K562 (cell line): ENCODE measurements around the gene NINJ2. TPM values are rescaled to one million over a fixed set of nuclear protein-coding genes. Genes with fewer than 3 reads are reported as not detected.
A peak's percentile ranks its signal among the peaks of the same experiment; 100 is the strongest.

Source experiments
- ATAC-seq: fragments of 200-7000 bp; cut with Tn5 transposase; 3 replicates; pipeline ENCODE4 v1.9.1; 2020; ENCODE audit warnings: moderate library complexity
- BruUV-seq: library from RNA; stranded (reverse); fragments of 400-500 nt; replicated peaks from 2 replicates; lab custom pipeline; 2021; lab: Mats Ljungman, UMichigan
- CTCF ChIA-PET: fragments of 300-600 bp; formaldehyde crosslinking; extraction: SDS; loops from one replicate; lab custom pipeline; 2021; ENCODE audit warnings: low intra/inter-chr PET ratio; lab: Yijun Ruan, JAX
- POLR2A ChIA-PET: fragments of 300-600, 350-650 bp; sonication (Branson Sonifier 250); formaldehyde crosslinking; extraction: SDS; loops from one replicate; lab custom pipeline; 2021; ENCODE audit warnings: antibody characterized with exemption, inconsistent platforms; lab: Yijun Ruan, JAX
- DNase-seq, 4 experiments: peaks; one replicate each; pipeline versions ENCODE4 v3.0.0 to v3.0.0-alpha.2; 2011 to 2018; ENCODE audit warnings: low spot score in 3 of 4, mixed read lengths in 3 of 4; ENCODE audit errors: extremely low read depth in 1 of 4
- FAIRE-seq: peaks from 2 replicates; lab custom pipeline; 2011; peaks lifted over from hg19 to GRCh38; lab: Jason Lieb, UNC
- H2AFZ ChIP-seq: 2 replicates; pipeline ENCODE4 v1.6.0; 2011; ENCODE audit warnings: low read depth, low read length, control low read depth, inconsistent platforms
- H3K27ac ChIP-seq: fragments of 200-600 bp; 3 replicates; pipeline ENCODE4 v1.8.0; 2011; ENCODE audit warnings: low read depth, mild to moderate bottlenecking, control low read depth, inconsistent platforms, low read length, moderate library complexity, mixed read lengths; ENCODE audit errors: extremely low read depth
- H3K27me3 ChIP-seq, 2 experiments: fragments of 300-600 bp in 1 of 2; 2 replicates in 1 of 2; 3 replicates in 1 of 2; pipeline versions ENCODE4 v1.6.0 to v1.8.0; 2011; ENCODE audit warnings: inconsistent platforms in 2 of 2, low read length in 2 of 2, mild to moderate bottlenecking in 1 of 2, mixed read lengths in 1 of 2, moderate library complexity in 1 of 2; ENCODE audit not compliant: control insufficient read depth in 2 of 2, insufficient read depth in 2 of 2
- H3K36me3 ChIP-seq: fragments of 300-600 bp; 3 replicates; pipeline ENCODE4 v1.8.0; 2011; ENCODE audit warnings: mild to moderate bottlenecking, low read length, inconsistent platforms; ENCODE audit not compliant: control insufficient read depth, insufficient read depth
- H3K4me1 ChIP-seq, 2 experiments: fragments of 200-600 bp in 1 of 2; replicated peaks in 1 of 2; 2 replicates in 1 of 2; 3 replicates in 1 of 2; pipeline versions ENCODE4 v1.5.1 to v1.8.0; 2011; ENCODE audit warnings: inconsistent platforms in 2 of 2, low read length in 2 of 2, mild to moderate bottlenecking in 1 of 2, mixed read lengths in 1 of 2, moderate library complexity in 1 of 2; ENCODE audit not compliant: control insufficient read depth in 2 of 2, insufficient read depth in 2 of 2
- H3K4me2 ChIP-seq: 2 replicates; pipeline ENCODE4 v1.6.1; 2011; ENCODE audit warnings: low read length, control low read depth, inconsistent platforms, mixed read lengths; ENCODE audit not compliant: insufficient read depth
- H3K4me3 ChIP-seq: fragments of 200-600 bp; sonication (generic), shearing (Covaris generic); 2 replicates; pipeline ENCODE4 v1.5.1; 2016; ENCODE audit warnings: control low read depth, inconsistent platforms
- H3K79me2 ChIP-seq: fragments of 200-600 bp; 3 replicates; pipeline ENCODE4 v1.8.0; 2011; ENCODE audit warnings: low read length, inconsistent platforms; ENCODE audit not compliant: control insufficient read depth, insufficient read depth
- H3K9ac ChIP-seq, 2 experiments: 2 replicates each; pipeline versions ENCODE4 v1.6.0 to v1.6.1; 2011; ENCODE audit warnings: low read depth in 2 of 2, low read length in 2 of 2, control low read depth in 1 of 2, inconsistent platforms in 1 of 2, mild to moderate bottlenecking in 1 of 2, mixed read lengths in 1 of 2; ENCODE audit not compliant: insufficient read depth in 1 of 2
- H3K9me1 ChIP-seq: one replicate; pipeline ENCODE4 v1.6.0; 2011; ENCODE audit warnings: inconsistent platforms, mild to moderate bottlenecking, low read length, moderate library complexity; ENCODE audit not compliant: control insufficient read depth, insufficient read depth
- H3K9me3 ChIP-seq: replicated peaks from 2 replicates; pipeline ENCODE4 v1.5.1; 2011; ENCODE audit warnings: low read depth, low read length, inconsistent platforms; ENCODE audit not compliant: control insufficient read depth, insufficient read depth
- H4K20me1 ChIP-seq: replicated peaks from 2 replicates; pipeline ENCODE4 v1.6.1; 2011; ENCODE audit warnings: low read length, inconsistent platforms, mixed read lengths; ENCODE audit not compliant: control insufficient read depth, insufficient read depth
- CREM ChIP-seq: IDR thresholded peaks from 2 replicates; pipeline ENCODE4 v1.6.1; 2014; ENCODE audit warnings: antibody characterized with exemption, low read depth
- HNRNPH1 ChIP-seq: fragments of 200-400 bp; formaldehyde crosslinking; optimal IDR thresholded peaks from 2 replicates; pipeline ENCODE3; 2017; ENCODE audit warnings: low read depth, mild to moderate bottlenecking, low read length, moderate library complexity
- MAFG ChIP-seq: fragments of 450-650 bp; conservative IDR thresholded peaks from 2 replicates; pipeline ENCODE4 v1.6.1; 2016; ENCODE audit warnings: missing genetic modification characterization, missing compliant biosample characterization
- NFE2 ChIP-seq: IDR thresholded peaks from 2 replicates; pipeline ENCODE4 v1.6.1; 2014; ENCODE audit warnings: antibody characterized with exemption, low read depth
- ZFX ChIP-seq: sonication (generic); formaldehyde crosslinking; IDR thresholded peaks from 2 replicates; pipeline ENCODE4 v1.8.0; 2022; ENCODE audit warnings: mild to moderate bottlenecking, missing genetic modification reagents, moderate library complexity
- ZNF316 ChIP-seq: fragments of 450-650 bp; IDR thresholded peaks from 2 replicates; pipeline ENCODE4 v1.6.1; 2016
- WGBS: fragments of 100-300 bp; shearing (Covaris generic); methylation state at CpG from one replicate; pipeline ENCODE4 v1.1.6; 2016; ENCODE audit warnings: low coverage, mixed read lengths; ENCODE audit not compliant: insufficient coverage; ENCODE audit errors: missing lambda C conversion rate; 5-methylcytosine and 5-hydroxymethylcytosine counted together
- in situ Hi-C: fragments of 300-500 bp; cut with MboI; formaldehyde crosslinking; loops from 4 replicates; pipeline ENCODE4 v1.15.0; 2018; ENCODE audit warnings: inconsistent platforms, mixed read lengths
- intact Hi-C: fragments of 100-400 bp; cut with micrococcal nuclease; formaldehyde crosslinking; loops from 2 replicates; pipeline ENCODE4 v1.14.2; 2022
- polyA plus RNA-seq, 8 experiments: library from polyadenylated mRNA; depleted of rRNA in 4 of 8; stranded (reverse) in 5 of 8; unstranded in 3 of 8; fragments of >200 nt; fragmentation: Nextera tagmentation in 2 of 8; fragmentation: Illumina TruSeq in 1 of 8; extraction: Ambion mirVana in 2 of 8; extraction: Trizol in 1 of 8; gene quantifications; 2 replicates each; pipeline versions ENCODE4 v1.2.1 to v1.2.3, GENCODE V29; 2011 to 2014; ENCODE audit warnings: inconsistent platforms in 1 of 8, missing spikeins in 1 of 8
- total RNA-seq, 7 experiments: library from RNA; depleted of rRNA in 6 of 7; stranded (reverse); fragments of >200 nt in 6 of 7; fragmentation: Illumina TruSeq in 2 of 7; extraction: Trizol in 2 of 7; gene quantifications; 2 replicates each; pipeline versions ENCODE4 v1.2.1 to v1.2.3, GENCODE V29; 2011 to 2021; ENCODE audit warnings: low replicate concordance in 1 of 7
- TF ChIP-seq, protein P1 (sequence below): sonication (generic); formaldehyde crosslinking; IDR thresholded peaks from 2 replicates; pipeline ENCODE4 v1.8.1; 2023; ENCODE audit warnings: mild to moderate bottlenecking, missing genetic modification reagents
- TF ChIP-seq, protein P2 (sequence below), 3 experiments: fragments of 200-800 bp in 1 of 3; fragments of 250-450 bp in 1 of 3; fragments of 450-650 bp in 1 of 3; sonication (Bioruptor Pico) in 1 of 3; sonication (Bioruptor generic) in 1 of 3; formaldehyde crosslinking in 1 of 3; IDR thresholded peaks; 2 replicates each; pipeline versions ENCODE4 v1.6.1 to v1.8.0; 2016 to 2022; ENCODE audit warnings: mild to moderate bottlenecking in 2 of 3, missing genetic modification characterization in 2 of 3, missing compliant biosample characterization in 1 of 3, moderate library complexity in 1 of 3

Gene NINJ2
- total and polyA plus RNA-seq, 9 of the 15 experiments (the other 6 are each of a cell fraction or from before 2014, with no cell fraction given): 2.6 to 16.0 (median 4.5) TPM

DNA sequence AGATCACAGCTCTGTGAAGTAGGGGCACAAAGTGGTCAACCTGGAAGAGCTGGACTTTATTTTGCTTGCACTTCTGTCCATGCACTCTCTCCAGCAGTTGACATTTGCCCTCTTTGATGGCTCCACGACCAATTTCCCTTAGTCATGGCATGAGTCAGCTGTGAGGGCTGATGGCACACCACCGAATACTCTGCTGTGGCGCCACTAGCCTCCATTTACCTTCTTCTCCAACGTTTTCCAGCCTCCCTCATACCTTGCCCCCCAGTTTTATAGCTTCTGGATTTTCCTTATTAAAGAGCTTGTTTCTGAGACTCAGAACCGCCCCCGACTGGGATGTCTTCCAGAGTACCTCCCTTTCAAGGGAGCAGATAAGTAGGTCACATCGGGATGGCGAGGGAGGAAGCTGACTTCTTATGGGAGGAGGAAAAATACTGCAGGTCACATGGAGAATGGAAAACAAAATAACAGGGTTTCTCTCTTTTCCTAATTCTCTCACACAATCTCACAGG is 17.6 kb downstream of the NINJ2 start (continued):
- TF ChIP-seq NFE2: peak; percentile 98
- peak; percentile 97 for TF ChIP-seq MAFG (tag)
- TF ChIP-seq HNRNPH1: no peak
- TF ChIP-seq CREM: 0 out of 2 replicates have a peak, but pooled peaks have one; percentile 32

DNA sequence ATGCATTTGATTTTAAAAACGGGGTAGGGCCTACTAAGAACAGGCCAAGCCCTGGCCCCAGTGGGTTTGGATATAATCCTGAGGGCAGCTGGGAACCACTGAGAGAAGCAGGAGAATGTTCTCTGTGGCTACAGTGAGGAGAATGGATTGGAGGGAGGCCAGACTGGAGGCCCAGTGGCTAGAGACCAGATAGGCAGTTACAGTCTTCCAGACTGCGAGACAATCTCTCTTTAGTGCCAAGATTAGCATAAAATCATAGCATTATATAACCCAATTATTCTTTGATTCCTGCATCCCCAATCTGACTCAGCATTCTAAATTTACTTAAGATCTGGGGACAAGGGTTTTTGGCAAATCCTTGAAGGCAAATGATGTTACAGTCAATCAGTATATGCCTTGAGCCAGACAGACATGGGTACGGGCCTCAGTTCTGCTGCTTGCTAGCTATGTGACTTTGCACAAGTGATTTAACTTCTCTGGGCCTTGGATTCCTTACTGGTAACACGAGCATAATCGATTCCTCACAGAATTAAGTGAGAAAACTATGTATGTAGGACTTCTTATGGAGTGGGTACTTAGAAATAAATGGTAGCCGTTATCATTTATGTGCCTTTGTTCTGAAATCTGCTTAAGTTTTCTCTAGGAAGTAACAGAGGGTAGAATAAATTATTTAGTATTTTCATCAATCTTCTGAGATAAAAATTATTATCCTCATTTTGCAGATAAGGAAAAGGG is 18.3 kb downstream of the NINJ2 start:
- Histone ChIP-seq H3K27me3 (no peaks in the 10 kb centered on the region), H3K9ac (peak overlapping the region in 1 of 2 experiments; percentile 39; a peak in 3 of 4 replicates), H3K27ac (peak overlapping the region; percentile 68), H2AFZ (peak overlapping the region; percentile 88), H3K9me3 (no peaks in the 10 kb centered on the region), H3K79me2 (peaks cover 16% of the 10 kb centered on the region), H3K9me1 (no peaks in the 10 kb centered on the region), H3K4me1 (peaks cover 36 to 45% of the 10 kb centered on the region in 2 experiments), H4K20me1 (no peaks in the 10 kb centered on the region), H3K4me2 (peak overlapping the region; percentile 67), H3K4me3 (no peak overlapping the region), H3K36me3 (no peaks in the 10 kb centered on the region; the same call in 2 of the 3 replicates)
- intact Hi-C loops: loop anchor here (5.0 kb wide), 1 partner anchor 68 kb away; no protein-coding TSS in a partner anchor
- TF ChIP-seq ZFX (CRISPR knock-in tag) (peak; percentile 31; the same call in 1 of the 2 replicates), ZNF316 (peak; percentile 38)
- TF ChIP-seq, protein P1, sequence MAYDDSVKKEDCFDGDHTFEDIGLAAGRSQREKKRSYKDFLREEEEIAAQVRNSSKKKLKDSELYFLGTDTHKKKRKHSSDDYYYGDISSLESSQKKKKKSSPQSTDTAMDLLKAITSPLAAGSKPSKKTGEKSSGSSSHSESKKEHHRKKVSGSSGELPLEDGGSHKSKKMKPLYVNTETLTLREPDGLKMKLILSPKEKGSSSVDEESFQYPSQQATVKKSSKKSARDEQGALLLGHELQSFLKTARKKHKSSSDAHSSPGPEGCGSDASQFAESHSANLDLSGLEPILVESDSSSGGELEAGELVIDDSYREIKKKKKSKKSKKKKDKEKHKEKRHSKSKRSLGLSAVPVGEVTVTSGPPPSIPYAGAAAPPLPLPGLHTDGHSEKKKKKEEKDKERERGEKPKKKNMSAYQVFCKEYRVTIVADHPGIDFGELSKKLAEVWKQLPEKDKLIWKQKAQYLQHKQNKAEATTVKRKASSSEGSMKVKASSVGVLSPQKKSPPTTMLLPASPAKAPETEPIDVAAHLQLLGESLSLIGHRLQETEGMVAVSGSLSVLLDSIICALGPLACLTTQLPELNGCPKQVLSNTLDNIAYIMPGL: no peak
- TF ChIP-seq, protein P2, sequence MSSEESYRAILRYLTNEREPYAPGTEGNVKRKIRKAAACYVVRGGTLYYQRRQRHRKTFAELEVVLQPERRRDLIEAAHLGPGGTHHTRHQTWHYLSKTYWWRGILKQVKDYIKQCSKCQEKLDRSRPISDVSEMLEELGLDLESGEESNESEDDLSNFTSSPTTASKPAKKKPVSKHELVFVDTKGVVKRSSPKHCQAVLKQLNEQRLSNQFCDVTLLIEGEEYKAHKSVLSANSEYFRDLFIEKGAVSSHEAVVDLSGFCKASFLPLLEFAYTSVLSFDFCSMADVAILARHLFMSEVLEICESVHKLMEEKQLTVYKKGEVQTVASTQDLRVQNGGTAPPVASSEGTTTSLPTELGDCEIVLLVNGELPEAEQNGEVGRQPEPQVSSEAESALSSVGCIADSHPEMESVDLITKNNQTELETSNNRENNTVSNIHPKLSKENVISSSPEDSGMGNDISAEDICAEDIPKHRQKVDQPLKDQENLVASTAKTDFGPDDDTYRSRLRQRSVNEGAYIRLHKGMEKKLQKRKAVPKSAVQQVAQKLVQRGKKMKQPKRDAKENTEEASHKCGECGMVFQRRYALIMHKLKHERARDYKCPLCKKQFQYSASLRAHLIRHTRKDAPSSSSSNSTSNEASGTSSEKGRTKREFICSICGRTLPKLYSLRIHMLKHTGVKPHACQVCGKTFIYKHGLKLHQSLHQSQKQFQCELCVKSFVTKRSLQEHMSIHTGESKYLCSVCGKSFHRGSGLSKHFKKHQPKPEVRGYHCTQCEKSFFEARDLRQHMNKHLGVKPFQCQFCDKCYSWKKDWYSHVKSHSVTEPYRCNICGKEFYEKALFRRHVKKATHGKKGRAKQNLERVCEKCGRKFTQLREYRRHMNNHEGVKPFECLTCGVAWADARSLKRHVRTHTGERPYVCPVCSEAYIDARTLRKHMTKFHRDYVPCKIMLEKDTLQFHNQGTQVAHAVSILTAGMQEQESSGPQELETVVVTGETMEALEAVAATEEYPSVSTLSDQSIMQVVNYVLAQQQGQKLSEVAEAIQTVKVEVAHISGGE (CRISPR knock-in tag; IDR thresholded peaks at IDR 0.05): 0 out of 6 replicates have a peak, but pooled peaks of 1 of the 3 experiments have one; percentile 15
- FAIRE-seq (peak; percentile 56), DNase-seq (peak in 1 of 4 experiments; percentile 8), ATAC-seq (no peak)
- CTCF ChIA-PET: no interaction called here
- in situ Hi-C loops: no loop called here
- BruUV-seq: no TSS peak
- 32% methylated on average over 6 of the region's 6 CpGs for WGBS
- POLR2A ChIA-PET: interaction anchor here (0.5 to 1.3 kb wide), 3 partner anchors 38 to 110 kb away, joined by 3 to 4 read pairs (median 4); no protein-coding TSS in a partner anchor
